ENCODE data around the gene PCSK6. TPM values are rescaled to one million over a fixed set of nuclear protein-coding genes. Genes with fewer than 3 reads are reported as not detected.

The PCSK6 gene
- total RNA-seq, 1 donor from 2014 or later: 1.8 TPM

GRCh38 chr15:101366853-101367252, 122.7 kb downstream of the PCSK6 start:
- H3K4me1 Mint-ChIP-seq (ENCODE audit: low read depth): no peaks in the 10 kb centered on the region
- H3K36me3 Mint-ChIP-seq (ENCODE audit: insufficient read depth): no peaks in the 10 kb centered on the region
- TF ChIP-seq, protein P1, sequence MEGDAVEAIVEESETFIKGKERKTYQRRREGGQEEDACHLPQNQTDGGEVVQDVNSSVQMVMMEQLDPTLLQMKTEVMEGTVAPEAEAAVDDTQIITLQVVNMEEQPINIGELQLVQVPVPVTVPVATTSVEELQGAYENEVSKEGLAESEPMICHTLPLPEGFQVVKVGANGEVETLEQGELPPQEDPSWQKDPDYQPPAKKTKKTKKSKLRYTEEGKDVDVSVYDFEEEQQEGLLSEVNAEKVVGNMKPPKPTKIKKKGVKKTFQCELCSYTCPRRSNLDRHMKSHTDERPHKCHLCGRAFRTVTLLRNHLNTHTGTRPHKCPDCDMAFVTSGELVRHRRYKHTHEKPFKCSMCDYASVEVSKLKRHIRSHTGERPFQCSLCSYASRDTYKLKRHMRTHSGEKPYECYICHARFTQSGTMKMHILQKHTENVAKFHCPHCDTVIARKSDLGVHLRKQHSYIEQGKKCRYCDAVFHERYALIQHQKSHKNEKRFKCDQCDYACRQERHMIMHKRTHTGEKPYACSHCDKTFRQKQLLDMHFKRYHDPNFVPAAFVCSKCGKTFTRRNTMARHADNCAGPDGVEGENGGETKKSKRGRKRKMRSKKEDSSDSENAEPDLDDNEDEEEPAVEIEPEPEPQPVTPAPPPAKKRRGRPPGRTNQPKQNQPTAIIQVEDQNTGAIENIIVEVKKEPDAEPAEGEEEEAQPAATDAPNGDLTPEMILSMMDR (IDR thresholded peaks at IDR 0.05; ENCODE audit: unreplicated experiment): no peak
- no peak overlapping the region for H3K27ac Mint-ChIP-seq
- no peaks in the 10 kb centered on the region for H3K27me3 Mint-ChIP-seq
- no peak for DNase-seq (ENCODE audit: low spot score, unreplicated experiment)
- H3K4me3 Mint-ChIP-seq (ENCODE audit: low read depth): no peak overlapping the region
- H3K9me3 Mint-ChIP-seq (ENCODE audit: low read depth): peaks cover 5% of the 10 kb centered on the region

- DNase-seq (ENCODE audit: low spot score, unreplicated experiment): no peak
- Mint-ChIP-seq H3K27me3 (peaks cover 7% of the 10 kb centered on the region), H3K36me3 (ENCODE audit: insufficient read depth) (no peaks in the 10 kb centered on the region), H3K9me3 (ENCODE audit: low read depth) (peaks cover 5% of the 10 kb centered on the region), H3K4me3 (ENCODE audit: low read depth) (no peak overlapping the region), H3K27ac (no peak overlapping the region), H3K4me1 (ENCODE audit: low read depth) (no peaks in the 10 kb centered on the region)
- TF ChIP-seq, protein P1 (IDR thresholded peaks at IDR 0.05; ENCODE audit: unreplicated experiment): no peak
These were observed 126.4 kb downstream of the PCSK6 start for GRCh38 chr15:101362986-101363566.

DNA sequence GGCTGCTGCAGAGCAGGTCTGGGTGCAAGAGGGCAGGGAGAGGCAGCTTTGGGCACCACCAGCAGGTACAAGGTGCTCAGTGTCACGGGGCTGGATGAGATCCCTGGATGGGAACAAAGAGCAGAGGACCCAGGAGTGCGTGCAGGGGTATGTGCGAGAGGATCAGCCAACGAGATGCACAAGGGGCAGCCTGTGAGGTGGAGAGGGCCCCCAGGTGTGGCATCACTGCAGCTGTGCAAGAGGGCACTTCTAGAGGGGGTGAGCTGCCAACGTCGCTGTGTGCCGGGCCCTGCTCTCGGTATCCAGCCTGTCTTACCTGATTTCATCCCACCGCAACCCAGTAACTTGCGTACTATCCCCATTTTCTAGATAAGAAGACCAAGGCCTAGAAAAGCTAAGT, 127.1 kb downstream of the PCSK6 start:
- no peak for DNase-seq (ENCODE audit: low spot score, unreplicated experiment)
- no peak overlapping the region for H3K4me3 Mint-ChIP-seq (ENCODE audit: low read depth)

GRCh38 chr15:101361418-101361817, 128.1 kb downstream of the PCSK6 start:
- H3K4me3 Mint-ChIP-seq (ENCODE audit: low read depth): no peak overlapping the region
- no peak for DNase-seq (ENCODE audit: low spot score, unreplicated experiment)
- H3K27me3 Mint-ChIP-seq: peaks cover 7% of the 10 kb centered on the region
- H3K9me3 Mint-ChIP-seq (ENCODE audit: low read depth): peaks cover 5% of the 10 kb centered on the region
- TF ChIP-seq, protein P1 (IDR thresholded peaks at IDR 0.05; ENCODE audit: unreplicated experiment): no peak
- H3K27ac Mint-ChIP-seq: no peak overlapping the region
- H3K36me3 Mint-ChIP-seq (ENCODE audit: insufficient read depth): no peaks in the 10 kb centered on the region
- H3K4me1 Mint-ChIP-seq (ENCODE audit: low read depth): peaks cover 2% of the 10 kb centered on the region

More for the DNA sequence above, 127.1 kb downstream of the PCSK6 start:
- TF ChIP-seq, protein P1 (IDR thresholded peaks at IDR 0.05; ENCODE audit: unreplicated experiment): no peak
- Mint-ChIP-seq H3K36me3 (ENCODE audit: insufficient read depth) (no peaks in the 10 kb centered on the region), H3K9me3 (ENCODE audit: low read depth) (peaks cover 5% of the 10 kb centered on the region), H3K27ac (no peak overlapping the region), H3K4me1 (ENCODE audit: low read depth) (no peaks in the 10 kb centered on the region), H3K27me3 (peaks cover 7% of the 10 kb centered on the region)

DNA sequence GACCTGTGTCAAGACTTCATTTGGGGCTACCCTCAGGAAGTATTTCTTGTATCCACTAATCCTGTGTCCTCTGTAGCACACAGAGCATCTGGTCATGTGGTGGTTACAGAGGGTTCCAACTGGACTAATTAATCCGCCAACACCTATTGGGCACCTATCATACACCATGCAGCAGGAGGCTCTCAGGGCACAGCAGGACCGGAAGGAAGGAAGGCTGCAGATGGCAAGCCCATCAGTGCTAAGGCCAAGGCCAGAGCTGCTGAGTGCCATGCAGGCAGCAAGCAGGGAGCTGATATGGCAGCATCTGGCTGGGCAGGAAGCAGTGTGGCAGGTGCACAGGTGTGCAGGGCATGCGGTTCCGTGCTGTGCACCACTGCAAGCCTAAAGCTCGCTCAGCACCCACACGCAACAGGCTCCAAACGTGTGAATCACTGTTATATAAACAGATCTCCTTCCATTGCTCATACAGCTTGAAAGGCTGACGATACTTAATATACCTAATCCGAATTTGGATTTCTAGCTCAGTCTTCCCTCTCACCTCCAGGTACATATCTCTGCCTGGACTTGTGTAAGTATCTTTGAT, 130.1 kb downstream of the PCSK6 start:
- no peaks in the 10 kb centered on the region for H3K36me3 Mint-ChIP-seq (ENCODE audit: insufficient read depth)
- peak overlapping the region; percentile 54 for H3K27ac Mint-ChIP-seq
- no peak overlapping the region for H3K4me3 Mint-ChIP-seq (ENCODE audit: low read depth)
- TF ChIP-seq, protein P1 (IDR thresholded peaks at IDR 0.05; ENCODE audit: unreplicated experiment): no peak
- peaks cover 2% of the 10 kb centered on the region for H3K4me1 Mint-ChIP-seq (ENCODE audit: low read depth)
- no peak for DNase-seq (ENCODE audit: low spot score, unreplicated experiment)
- peaks cover 7% of the 10 kb centered on the region for H3K27me3 Mint-ChIP-seq
- peaks cover under 1% of the 10 kb centered on the region for H3K9me3 Mint-ChIP-seq (ENCODE audit: low read depth)

All from progenitor cell of endocrine pancreas (in vitro differentiated cells).